GM12878 (cell line): ENCODE measurements around the gene ARAP2. TPM values are rescaled to one million over a fixed set of nuclear protein-coding genes. Genes with fewer than 3 reads are reported as not detected.

Experiments
- ATAC-seq: fragments of 200-7000 bp; cut with Tn5 transposase; 3 replicates; pipeline ENCODE4 v1.9.1; 2020; ENCODE audit warnings: mild to moderate bottlenecking, moderate library complexity
- BruUV-seq: library from RNA; stranded (reverse); fragments of 400-500 nt; replicated peaks from 2 replicates; lab custom pipeline; 2021; lab: Mats Ljungman, UMichigan
- CTCF ChIA-PET: fragments of 300-600 bp; sonication (Branson Sonifier 250); formaldehyde crosslinking; extraction: SDS; loops from one replicate; lab custom pipeline; 2021; ENCODE audit warnings: inconsistent platforms; lab: Yijun Ruan, JAX
- POLR2A ChIA-PET: fragments of 350-600 bp; formaldehyde crosslinking; extraction: SDS; loops from one replicate; lab custom pipeline; 2021; ENCODE audit warnings: inconsistent platforms; lab: Charles Lee
- RAD21 ChIA-PET: fragments of 300-600 bp; sonication (Branson Sonifier 250); formaldehyde crosslinking; loops from one replicate; lab custom pipeline; 2023; ENCODE audit warnings: antibody characterized with exemption; ENCODE audit not compliant: unreplicated experiment; lab: Charles Lee
- SMC1A ChIA-PET: fragments of 300-600 bp; sonication (Branson Sonifier 250); formaldehyde crosslinking; loops from one replicate; lab custom pipeline; 2023; ENCODE audit not compliant: unreplicated experiment, uncharacterized antibody; lab: Charles Lee
- DNase-seq: peaks from one replicate; pipeline ENCODE4 v3.0.0-alpha.2; 2011; ENCODE audit warnings: low read depth, low spot score
- FAIRE-seq: peaks from 3 replicates; lab custom pipeline; 2011; peaks lifted over from hg19 to GRCh38; lab: Jason Lieb, UNC
- H2AFZ ChIP-seq: 2 replicates; pipeline ENCODE4 v1.6.0; 2011; ENCODE audit warnings: low read depth, low read length, control low read depth; ENCODE audit not compliant: control insufficient read depth
- H3K27ac ChIP-seq: 2 replicates; pipeline ENCODE4 v1.5.1; 2011; ENCODE audit warnings: control low read depth; ENCODE audit not compliant: control insufficient read depth, insufficient read depth
- H3K27me3 ChIP-seq, 2 experiments: replicated peaks in 1 of 2; 2 replicates each; pipeline versions ENCODE4 v1.6.0 to v1.6.1; 2011; ENCODE audit warnings: low read length in 1 of 2; ENCODE audit not compliant: control insufficient read depth in 2 of 2, insufficient read depth in 2 of 2
- H3K36me3 ChIP-seq, 2 experiments: 2 replicates each; pipeline ENCODE4 v1.5.1; 2011; ENCODE audit warnings: low read length in 1 of 2; ENCODE audit not compliant: control insufficient read depth in 2 of 2, insufficient read depth in 2 of 2
- H3K4me1 ChIP-seq: 2 replicates; pipeline ENCODE4 v1.6.1; 2011; ENCODE audit warnings: mild to moderate bottlenecking, low read length, moderate library complexity, mixed read lengths; ENCODE audit not compliant: control insufficient read depth, insufficient read depth
- H3K4me2 ChIP-seq: 2 replicates; pipeline ENCODE4 v1.6.0; 2011; ENCODE audit warnings: control low read depth; ENCODE audit not compliant: control insufficient read depth, insufficient read depth
- H3K4me3 ChIP-seq: fragments of 200-600 bp; sonication (generic); 2 replicates; pipeline ENCODE4 v1.5.1; 2016
- H3K79me2 ChIP-seq: 2 replicates; pipeline ENCODE4 v1.6.0; 2011; ENCODE audit warnings: low read length; ENCODE audit not compliant: control insufficient read depth, insufficient read depth
- H3K9ac ChIP-seq: 2 replicates; pipeline ENCODE4 v1.8.0; 2011; ENCODE audit warnings: low read length, control low read depth, mixed read lengths; ENCODE audit not compliant: control insufficient read depth, insufficient read depth
- H3K9me3 ChIP-seq: replicated peaks from 3 replicates; pipeline ENCODE4 v1.5.1; 2011; ENCODE audit warnings: mild to moderate bottlenecking, low read length; ENCODE audit not compliant: control insufficient read depth, insufficient read depth
- H4K20me1 ChIP-seq: 2 replicates; pipeline ENCODE4 v1.6.0; 2011; ENCODE audit not compliant: control insufficient read depth, insufficient read depth
- ATF7 ChIP-seq: fragments of 450-650 bp; IDR thresholded peaks from 2 replicates; pipeline ENCODE4 v1.6.1; 2016; ENCODE audit warnings: low read depth, mild to moderate bottlenecking
- IKZF1 ChIP-seq: fragments of 450-650 bp; conservative IDR thresholded peaks from 2 replicates; pipeline ENCODE4 v1.6.1; 2017; ENCODE audit warnings: antibody characterized with exemption, mild to moderate bottlenecking
- IRF4 ChIP-seq: IDR thresholded peaks from 2 replicates; pipeline ENCODE4 v1.6.1; 2011; ENCODE audit warnings: low read depth, low read length
- KDM1A ChIP-seq: fragments of 200-600 bp; sonication (generic); IDR thresholded peaks from 2 replicates; pipeline ENCODE4 v1.6.1; 2016; ENCODE audit warnings: borderline replicate concordance
- RB1 ChIP-seq: fragments of 450-650 bp; formaldehyde crosslinking; IDR thresholded peaks from 2 replicates; pipeline ENCODE4 v1.6.1; 2017; ENCODE audit warnings: mild to moderate bottlenecking, borderline replicate concordance
- RELA ChIP-seq: fragments of 450-650 bp; IDR thresholded peaks from 2 replicates; pipeline ENCODE4 v1.8.0; 2014; ENCODE audit warnings: borderline replicate concordance; ENCODE audit not compliant: partially characterized antibody
- SMARCA5 ChIP-seq: fragments of 450-650 bp; IDR thresholded peaks from 2 replicates; pipeline ENCODE4 v1.6.1; 2017; ENCODE audit warnings: mild to moderate bottlenecking
- TAF1 ChIP-seq: IDR thresholded peaks from 2 replicates; pipeline ENCODE4 v1.6.1; 2011; ENCODE audit warnings: mild to moderate bottlenecking, low read depth, low read length, borderline replicate concordance
- ZNF24 ChIP-seq: fragments of 450-650 bp; IDR thresholded peaks from 2 replicates; pipeline ENCODE4 v1.6.1; 2017; ENCODE audit warnings: antibody characterized with exemption, mild to moderate bottlenecking
- ZSCAN29 ChIP-seq: fragments of 450-650 bp; IDR thresholded peaks from 2 replicates; pipeline ENCODE4 v1.6.1; 2017; ENCODE audit warnings: mild to moderate bottlenecking, moderate library complexity
- WGBS: methylation state at CpG from one replicate; pipeline ENCODE4 v1.1.6; 2016; ENCODE audit warnings: low lambda C conversion rate; ENCODE audit not compliant: insufficient replicate concordance, insufficient coverage; ENCODE audit errors: missing lambda C conversion rate; 5-methylcytosine and 5-hydroxymethylcytosine counted together
- in situ Hi-C: fragments of 300-500 bp; cut with MboI; formaldehyde crosslinking; loops from 9 replicates; pipeline ENCODE4 v1.14.3; 2018; ENCODE audit warnings: mixed read lengths
- intact Hi-C: fragments of 100-400 bp; cut with micrococcal nuclease; formaldehyde crosslinking; loops from one replicate; pipeline ENCODE4 v1.14.2; 2022; ENCODE audit not compliant: unreplicated experiment
- polyA plus RNA-seq, 11 experiments: library from polyadenylated mRNA; depleted of rRNA in 4 of 11; unstranded in 6 of 11; stranded (reverse) in 5 of 11; fragments of >200 nt; fragmentation: Nextera tagmentation in 4 of 11; fragmentation: Illumina TruSeq in 1 of 11; extraction: Ambion mirVana in 4 of 11; extraction: Trizol in 1 of 11; gene quantifications; 1 replicate in 1 of 11; 2 replicates in 10 of 11; pipeline versions ENCODE4 v1.2.1 to v1.2.3, GENCODE V29; 2011 to 2016; ENCODE audit warnings: inconsistent platforms in 2 of 11, missing spikeins in 2 of 11, low read depth in 1 of 11
- total RNA-seq, 4 experiments: library from RNA; depleted of rRNA in 3 of 4; stranded (reverse); fragments of >200 nt in 3 of 4; fragmentation: Illumina TruSeq in 1 of 4; extraction: Trizol in 1 of 4; gene quantifications; 2 replicates each; pipeline versions ENCODE4 v1.2.1 to v1.2.3, GENCODE V29; 2013 to 2021
- TF ChIP-seq, protein P1 (sequence below): IDR thresholded peaks from 2 replicates; pipeline ENCODE4 v1.6.1; 2012; ENCODE audit warnings: low read length, inconsistent platforms
- TF ChIP-seq, protein P2 (sequence below): fragments of 450-650 bp; IDR thresholded peaks from 2 replicates; pipeline ENCODE4 v1.6.1; 2016; ENCODE audit warnings: mild to moderate bottlenecking
- TF ChIP-seq, protein P3 (sequence below): fragments of 450-650 bp; IDR thresholded peaks from 2 replicates; pipeline ENCODE4 v1.6.1; 2014; ENCODE audit warnings: mild to moderate bottlenecking

The ARAP2 gene
- total and polyA plus RNA-seq, 10 of the 15 experiments (the other 5 are each of a cell fraction or from before 2014, with no cell fraction given): 5.4 to 36.1 (median 12.2) TPM

GRCh38 chr4:36236159-36236558 is 8.2 kb downstream of the ARAP2 start:
- H2AFZ ChIP-seq: no peak overlapping the region
- intact Hi-C loops (no loop called here), in situ Hi-C loops (no loop called here)
- no peaks in the 10 kb centered on the region for H3K27me3 ChIP-seq
- H3K36me3 ChIP-seq: peaks cover 0 to 19% of the 10 kb centered on the region in 2 experiments; a peak in 1 of 4 replicates
- H3K27ac ChIP-seq: no peak overlapping the region
- no peak overlapping the region for H3K9ac ChIP-seq
- 94% methylated on average over 2 of the region's 2 CpGs for WGBS
- no peaks in the 10 kb centered on the region; the same call in 1 of the 2 replicates for H3K4me1 ChIP-seq
- CTCF ChIA-PET: interaction anchor here (0.6 to 1.9 kb wide), 3 partner anchors 10 to 34 kb away, joined by 3 to 5 read pairs (median 4); no protein-coding TSS in a partner anchor
- ATAC-seq (no peak), DNase-seq (no peak), FAIRE-seq (no peak)
- H3K79me2 ChIP-seq: peaks cover 58% of the 10 kb centered on the region
- H3K4me2 ChIP-seq: no peak overlapping the region
- H3K9me3 ChIP-seq: peaks cover 20% of the 10 kb centered on the region
- no TSS peak for BruUV-seq
- RAD21 ChIA-PET: interaction anchor here (0.5 to 0.6 kb wide), 2 partner anchors 44 to 112 kb away, joined by 4 read pairs; no protein-coding TSS in a partner anchor
- SMC1A ChIA-PET: interaction anchor here (0.7 to 2.1 kb wide), 4 partner anchors 13 to 35 kb away, joined by 3 to 6 read pairs (median 4); no protein-coding TSS in a partner anchor
- TF ChIP-seq ATF7 (peak; percentile 44; the same call in 1 of the 2 replicates), KDM1A (no peak)
- no peaks in the 10 kb centered on the region for H4K20me1 ChIP-seq
- no peak overlapping the region for H3K4me3 ChIP-seq
- POLR2A ChIA-PET: interaction anchor here (0.5 to 0.7 kb wide), 2 partner anchors 55 to 119 kb away, joined by 3 read pairs; no protein-coding TSS in a partner anchor

- peaks cover 50% of the 10 kb centered on the region for H3K79me2 ChIP-seq
- no peak for FAIRE-seq
- TF ChIP-seq IKZF1 (no peak), TAF1 (no peak), IRF4 (no peak), RELA (no peak), RB1 (no peak), SMARCA5 (no peak), ZSCAN29 (no peak), ZNF24 (no peak)
- TF ChIP-seq, protein P1, sequence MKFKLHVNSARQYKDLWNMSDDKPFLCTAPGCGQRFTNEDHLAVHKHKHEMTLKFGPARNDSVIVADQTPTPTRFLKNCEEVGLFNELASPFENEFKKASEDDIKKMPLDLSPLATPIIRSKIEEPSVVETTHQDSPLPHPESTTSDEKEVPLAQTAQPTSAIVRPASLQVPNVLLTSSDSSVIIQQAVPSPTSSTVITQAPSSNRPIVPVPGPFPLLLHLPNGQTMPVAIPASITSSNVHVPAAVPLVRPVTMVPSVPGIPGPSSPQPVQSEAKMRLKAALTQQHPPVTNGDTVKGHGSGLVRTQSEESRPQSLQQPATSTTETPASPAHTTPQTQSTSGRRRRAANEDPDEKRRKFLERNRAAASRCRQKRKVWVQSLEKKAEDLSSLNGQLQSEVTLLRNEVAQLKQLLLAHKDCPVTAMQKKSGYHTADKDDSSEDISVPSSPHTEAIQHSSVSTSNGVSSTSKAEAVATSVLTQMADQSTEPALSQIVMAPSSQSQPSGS: no peak
- TF ChIP-seq, protein P2, sequence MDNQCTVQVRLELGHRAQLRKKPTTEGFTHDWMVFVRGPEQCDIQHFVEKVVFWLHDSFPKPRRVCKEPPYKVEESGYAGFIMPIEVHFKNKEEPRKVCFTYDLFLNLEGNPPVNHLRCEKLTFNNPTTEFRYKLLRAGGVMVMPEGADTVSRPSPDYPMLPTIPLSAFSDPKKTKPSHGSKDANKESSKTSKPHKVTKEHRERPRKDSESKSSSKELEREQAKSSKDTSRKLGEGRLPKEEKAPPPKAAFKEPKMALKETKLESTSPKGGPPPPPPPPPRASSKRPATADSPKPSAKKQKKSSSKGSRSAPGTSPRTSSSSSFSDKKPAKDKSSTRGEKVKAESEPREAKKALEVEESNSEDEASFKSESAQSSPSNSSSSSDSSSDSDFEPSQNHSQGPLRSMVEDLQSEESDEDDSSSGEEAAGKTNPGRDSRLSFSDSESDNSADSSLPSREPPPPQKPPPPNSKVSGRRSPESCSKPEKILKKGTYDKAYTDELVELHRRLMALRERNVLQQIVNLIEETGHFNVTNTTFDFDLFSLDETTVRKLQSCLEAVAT: no peak
- TF ChIP-seq, protein P3, sequence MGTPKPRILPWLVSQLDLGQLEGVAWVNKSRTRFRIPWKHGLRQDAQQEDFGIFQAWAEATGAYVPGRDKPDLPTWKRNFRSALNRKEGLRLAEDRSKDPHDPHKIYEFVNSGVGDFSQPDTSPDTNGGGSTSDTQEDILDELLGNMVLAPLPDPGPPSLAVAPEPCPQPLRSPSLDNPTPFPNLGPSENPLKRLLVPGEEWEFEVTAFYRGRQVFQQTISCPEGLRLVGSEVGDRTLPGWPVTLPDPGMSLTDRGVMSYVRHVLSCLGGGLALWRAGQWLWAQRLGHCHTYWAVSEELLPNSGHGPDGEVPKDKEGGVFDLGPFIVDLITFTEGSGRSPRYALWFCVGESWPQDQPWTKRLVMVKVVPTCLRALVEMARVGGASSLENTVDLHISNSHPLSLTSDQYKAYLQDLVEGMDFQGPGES: no peak
Measured at GRCh38 chr4:36235306-36235705, 9.0 kb downstream of the ARAP2 start.

More at GRCh38 chr4:36235306-36235705, 9.0 kb downstream of the ARAP2 start:
- 68% methylated on average over 3 of the region's 3 CpGs for WGBS
- ChIA-PET POLR2A (interaction anchor here (0.7 to 1.3 kb wide), 2 partner anchors 8 to 118 kb away, joined by 3 read pairs; no protein-coding TSS in a partner anchor), SMC1A (interaction anchor here (0.7 to 1.6 kb wide), 3 partner anchors 21 to 34 kb away, joined by 3 to 5 read pairs (median 4); no protein-coding TSS in a partner anchor), RAD21 (no interaction called here), CTCF (interaction anchor here (1.9 kb wide), 1 partner anchor 10 kb away, joined by 5 read pairs; no protein-coding TSS in a partner anchor)
- Histone ChIP-seq H3K4me2 (no peak overlapping the region), H4K20me1 (no peaks in the 10 kb centered on the region), H3K4me1 (no peaks in the 10 kb centered on the region; the same call in 1 of the 2 replicates), H3K4me3 (no peak overlapping the region), H2AFZ (no peak overlapping the region), H3K36me3 (peaks cover 0 to 19% of the 10 kb centered on the region in 2 experiments; a peak in 1 of 4 replicates), H3K27ac (no peak overlapping the region), H3K9me3 (peaks cover 19% of the 10 kb centered on the region), H3K27me3 (no peaks in the 10 kb centered on the region), H3K9ac (no peak overlapping the region)
- DNase-seq: no peak
- no peak; the same call in 2 of the 3 replicates for ATAC-seq
- intact Hi-C loops (no loop called here), in situ Hi-C loops (no loop called here)
- BruUV-seq: no TSS peak
